SK-N-MC (cell line): ENCODE data around the gene BACH1.

Experiments used
- EZH2 ChIP-seq: fragments of 200-600 bp; sonication (generic); IDR thresholded peaks from one replicate; pipeline ENCODE4 v1.6.1; 2017; ENCODE audit warnings: antibody characterized with exemption
- POLR2AphosphoS5 ChIP-seq: IDR thresholded peaks from 2 replicates; pipeline ENCODE4 v1.6.1; 2012; ENCODE audit warnings: mild to moderate bottlenecking, low read depth, low read length, borderline replicate concordance

- TF ChIP-seq POLR2AphosphoS5 (no peak), EZH2 (no peak)
These were observed 48.1 kb upstream of the BACH1 start for GRCh38 chr21:29250636-29251035.
